Stimulated activated naive CD8-positive, alpha-beta T cell treated with anti-CD3 and anti-CD28 coated beads, Interleukin-15, Interleukin-2, amounts not matched to agents 100 U/mL and 50 U/mL, for 24 hours (primary cell): Measurements from ENCODE around the gene SLC4A4.

Experiments used
- ATAC-seq: fragments of 150-1000 bp; cut with Tn5 transposase; one replicate; pipeline ENCODE4 v1.10.0; 2021
- DNase-seq: peaks from one replicate; pipeline ENCODE4 v3.0.0; 2021

Gene SLC4A4

GRCh38 chr4:71415491-71415890 lies 76.7 kb downstream of the SLC4A4 start:
- ATAC-seq = no peak
- DNase-seq = no peak

DNA sequence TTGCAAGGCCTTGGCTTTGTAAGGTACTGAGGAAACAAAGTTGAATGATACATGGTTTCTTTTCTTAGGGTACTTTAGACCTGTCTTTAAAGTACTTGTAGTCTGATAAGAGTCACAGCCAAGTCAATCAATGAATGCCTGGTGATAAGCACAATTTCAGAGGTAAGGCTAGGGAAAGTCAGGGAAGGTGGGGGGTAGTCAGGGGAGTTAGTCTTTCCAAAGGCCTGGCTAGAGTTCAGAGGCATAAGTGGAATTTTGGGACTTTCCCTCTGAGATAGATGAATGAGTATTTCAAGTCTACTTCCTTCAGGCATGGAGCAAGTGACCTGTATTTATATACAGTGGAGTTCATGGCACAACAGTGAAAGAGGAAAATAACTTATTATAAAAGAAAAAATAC lies 78.3 kb downstream of the SLC4A4 start:
- no peak for ATAC-seq
- DNase-seq = no peak

- ATAC-seq (no peak), DNase-seq (no peak)
Observed at GRCh38 chr4:71426381-71427042, 87.7 kb downstream of the SLC4A4 start.

DNA sequence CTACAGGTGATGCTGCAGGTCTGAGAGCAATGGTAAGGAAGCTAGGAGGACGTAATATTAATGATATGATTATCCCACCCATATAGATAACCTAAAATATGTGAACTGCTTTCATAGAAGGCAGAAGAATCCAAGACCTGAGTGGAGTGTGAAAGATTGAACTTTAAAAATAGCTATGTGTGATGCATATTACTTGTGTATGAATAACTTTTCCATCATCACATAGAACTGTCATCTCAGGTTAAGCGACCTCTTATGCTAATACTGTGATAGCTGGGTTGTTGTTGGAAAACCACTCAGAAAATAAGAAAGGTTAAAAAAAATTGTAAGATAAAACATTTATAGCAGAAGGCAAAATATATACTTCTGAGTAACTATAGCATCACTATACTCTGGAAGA lies 90.3 kb downstream of the SLC4A4 start:
- DNase-seq (no peak), ATAC-seq (no peak)

- ATAC-seq (no peak), DNase-seq (no peak)
Observed at GRCh38 chr4:71429962-71430361, 91.1 kb downstream of the SLC4A4 start.

GRCh38 chr4:71430609-71431008 lies 91.8 kb downstream of the SLC4A4 start:
- DNase-seq (no peak), ATAC-seq (no peak)

DNA sequence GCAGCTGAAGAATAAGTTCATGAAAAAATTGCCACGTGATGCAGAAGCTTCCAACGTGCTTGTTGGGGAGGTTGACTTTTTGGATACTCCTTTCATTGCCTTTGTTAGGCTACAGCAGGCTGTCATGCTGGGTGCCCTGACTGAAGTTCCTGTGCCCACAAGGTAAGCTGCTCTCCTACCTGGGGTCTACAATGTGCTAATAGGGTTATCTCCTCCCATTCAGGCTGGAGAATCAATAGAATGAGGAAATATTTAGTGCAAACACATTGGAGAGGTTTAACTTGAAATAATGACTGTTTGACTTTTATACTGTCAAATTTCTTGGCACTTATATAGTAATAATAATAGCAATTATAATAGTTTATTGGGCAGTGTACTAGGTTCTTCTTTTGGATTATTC lies 101.8 kb downstream of the SLC4A4 start:
- no peak for ATAC-seq
- DNase-seq = no peak

- ATAC-seq (no peak), DNase-seq (no peak)
Observed at GRCh38 chr4:71441186-71442169, 102.7 kb downstream of the SLC4A4 start.

- ATAC-seq (no peak), DNase-seq (no peak)
Observed at GRCh38 chr4:71442336-71442735, 103.5 kb downstream of the SLC4A4 start.

DNA sequence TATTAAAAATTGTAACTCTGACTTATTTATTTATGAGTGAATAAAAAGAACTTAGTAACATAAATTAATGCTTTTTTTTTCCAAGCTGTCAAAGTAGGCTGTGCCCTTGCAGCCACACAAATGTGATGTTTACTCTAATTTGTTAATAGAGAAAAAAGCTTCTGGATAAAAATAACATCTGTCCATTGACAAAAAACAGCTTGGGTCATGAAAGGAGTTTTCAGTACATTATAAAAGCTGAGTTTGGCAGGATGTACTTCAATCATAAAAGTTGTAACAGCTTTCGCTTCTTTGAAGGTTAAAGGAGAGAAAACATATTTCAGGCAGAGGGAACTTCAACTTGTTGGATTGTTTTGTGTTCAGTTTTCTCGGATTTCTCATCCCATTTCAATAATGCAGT lies 105.6 kb downstream of the SLC4A4 start:
- DNase-seq (no peak), ATAC-seq (no peak)

DNA sequence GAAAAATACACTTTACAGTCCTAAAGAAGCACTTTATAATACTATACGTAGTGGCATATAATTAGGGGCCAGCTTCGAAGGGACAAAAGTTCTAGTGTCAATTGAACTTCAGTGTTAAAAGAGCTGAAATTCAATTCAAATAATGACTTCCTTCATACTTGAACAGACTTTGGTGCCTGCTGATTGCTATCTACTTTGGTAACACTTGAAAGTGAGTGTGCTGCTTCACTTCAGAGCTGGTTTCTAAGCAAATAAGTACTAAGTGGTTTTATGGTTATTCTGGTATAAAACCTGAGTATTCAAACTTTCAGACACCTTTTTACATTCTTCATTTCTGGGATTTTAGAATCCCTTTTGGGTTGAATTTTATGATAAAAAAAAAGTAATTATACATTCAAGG lies 107.0 kb downstream of the SLC4A4 start:
- no peak for ATAC-seq
- DNase-seq = no peak

DNA sequence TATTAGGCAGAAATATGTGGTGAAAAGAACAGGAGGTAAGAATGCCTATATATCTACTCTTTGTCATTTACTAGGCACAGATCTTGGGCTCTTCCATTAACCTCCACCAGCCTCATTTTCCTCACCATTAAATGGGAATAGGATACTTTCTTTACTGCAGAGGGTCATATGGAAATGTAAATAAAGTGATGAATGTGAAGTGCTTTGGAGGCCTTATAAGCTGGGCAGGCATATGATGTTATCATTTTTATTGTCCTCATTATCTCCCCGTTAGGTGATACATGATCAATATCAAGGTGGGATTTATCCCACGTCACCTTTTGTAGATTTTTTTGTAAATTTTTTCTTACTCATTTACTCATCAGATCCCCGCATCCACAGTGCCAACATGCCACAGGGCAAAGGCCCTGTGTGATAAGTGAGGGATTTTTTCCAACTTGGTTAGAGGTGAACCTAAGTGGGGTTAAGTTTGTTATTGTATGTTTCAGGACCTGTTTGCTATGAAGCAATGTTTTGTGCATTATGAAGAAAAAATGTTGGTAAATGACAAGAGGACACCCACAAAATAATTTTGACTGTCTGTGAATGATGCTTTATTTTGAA lies 107.8 kb downstream of the SLC4A4 start:
- DNase-seq (no peak), ATAC-seq (no peak)

GRCh38 chr4:71449040-71449439 lies 110.2 kb downstream of the SLC4A4 start:
- no peak for ATAC-seq
- no peak for DNase-seq

DNA sequence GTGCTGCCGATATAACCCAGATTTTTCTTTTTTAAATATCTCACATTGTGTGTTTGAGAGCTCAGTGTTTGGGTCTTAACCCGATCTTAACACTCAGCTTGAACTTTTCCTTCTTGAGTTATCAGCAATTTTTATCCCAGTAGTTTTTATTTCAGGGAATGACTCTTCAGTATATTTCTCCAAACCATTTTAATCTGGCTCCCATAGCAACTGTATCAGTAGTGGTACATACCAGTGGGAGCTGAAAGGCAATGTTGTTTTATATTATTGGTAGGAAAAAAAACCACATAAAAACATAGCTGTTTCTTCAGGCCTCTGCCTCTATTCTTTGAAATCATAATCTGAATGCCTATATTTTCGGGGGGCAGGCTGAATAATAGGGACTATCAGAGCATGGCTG lies 111.1 kb downstream of the SLC4A4 start:
- no peak for ATAC-seq
- DNase-seq = no peak

DNA sequence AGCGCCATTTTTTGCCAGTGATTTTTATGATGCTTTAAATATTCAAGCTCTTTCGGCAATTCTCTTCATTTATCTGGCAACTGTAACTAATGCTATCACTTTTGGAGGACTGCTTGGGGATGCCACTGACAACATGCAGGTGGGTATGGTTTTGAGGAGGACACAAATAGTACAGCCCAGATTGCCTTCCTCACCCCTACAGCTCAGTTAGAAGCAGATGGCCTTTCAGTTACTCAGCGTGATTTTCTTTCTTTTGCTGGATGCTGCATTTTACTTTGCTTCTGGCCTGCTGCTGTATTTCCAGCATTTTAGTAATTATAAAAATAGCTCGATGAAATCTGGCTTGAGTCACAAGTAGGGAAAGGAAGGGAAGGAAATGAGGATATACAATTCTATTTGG lies 114.7 kb downstream of the SLC4A4 start:
- ATAC-seq = no peak
- DNase-seq = no peak

DNA sequence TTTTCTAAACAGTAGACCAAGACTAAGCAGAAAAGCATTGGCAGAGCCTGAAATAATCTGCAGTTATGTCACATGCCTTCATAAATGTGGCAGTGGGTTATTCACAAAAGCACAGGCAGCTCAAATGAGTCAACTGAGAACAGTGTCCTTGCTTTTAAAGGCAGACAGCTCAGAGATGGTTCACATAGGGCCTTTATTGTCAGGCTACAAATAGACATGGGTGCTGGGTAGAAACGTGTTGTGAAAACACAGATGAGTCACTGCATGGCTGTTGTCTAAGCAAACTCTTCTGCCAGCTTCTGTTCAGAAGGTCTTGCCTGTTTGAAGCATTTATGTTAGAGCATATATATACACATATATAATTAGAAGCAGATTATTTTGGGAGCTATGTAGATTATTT lies 118.0 kb downstream of the SLC4A4 start:
- ATAC-seq (no peak), DNase-seq (no peak)

DNA sequence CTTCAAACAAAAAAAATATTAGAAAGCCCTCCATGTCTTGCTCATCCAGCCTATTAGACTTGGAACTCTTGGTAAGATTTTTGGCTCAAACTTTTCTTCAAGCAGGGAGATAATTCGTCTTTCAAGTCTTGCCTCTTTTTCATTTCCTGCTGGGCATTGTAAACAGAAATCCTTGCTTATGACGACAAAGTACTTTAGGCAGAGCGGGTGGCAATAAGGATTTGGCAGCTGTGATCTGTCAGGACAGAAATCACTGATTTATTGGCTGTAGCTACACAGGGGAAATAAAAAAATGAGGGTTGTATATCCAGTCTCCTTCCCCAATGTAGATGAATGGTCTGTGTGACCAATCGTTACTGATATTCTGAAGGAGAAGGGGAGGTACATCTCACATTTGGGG lies 121.6 kb downstream of the SLC4A4 start:
- ATAC-seq (no peak), DNase-seq (no peak)

DNA sequence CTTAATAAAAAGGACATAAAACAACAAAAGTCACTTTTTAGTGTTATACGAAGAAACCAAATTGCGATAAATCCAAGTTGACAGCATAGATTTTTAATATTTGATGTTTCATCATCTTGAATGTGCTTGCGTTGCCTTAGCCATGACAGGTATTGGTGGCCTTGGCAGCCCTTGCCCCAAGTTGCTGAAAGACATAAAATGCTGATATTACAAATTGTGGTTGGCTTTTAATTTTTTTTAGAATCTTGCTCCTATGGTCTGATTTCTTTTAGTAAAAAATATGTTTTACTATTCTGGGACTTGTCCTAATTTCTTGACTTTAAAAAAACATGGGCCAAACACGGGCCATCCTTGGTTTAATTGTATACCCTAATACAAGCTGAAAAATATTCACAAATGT lies 122.6 kb downstream of the SLC4A4 start:
- DNase-seq (no peak), ATAC-seq (no peak)

- no peak for DNase-seq
- no peak for ATAC-seq
Observed at GRCh38 chr4:71466775-71467174, 128.0 kb downstream of the SLC4A4 start.

- DNase-seq (no peak), ATAC-seq (no peak)
Observed at GRCh38 chr4:71468116-71468710, 129.4 kb downstream of the SLC4A4 start.

GRCh38 chr4:71469541-71469940 lies 130.7 kb downstream of the SLC4A4 start:
- DNase-seq (no peak), ATAC-seq (no peak)

GRCh38 chr4:71470524-71470923 lies 131.7 kb downstream of the SLC4A4 start:
- no peak for ATAC-seq

DNA sequence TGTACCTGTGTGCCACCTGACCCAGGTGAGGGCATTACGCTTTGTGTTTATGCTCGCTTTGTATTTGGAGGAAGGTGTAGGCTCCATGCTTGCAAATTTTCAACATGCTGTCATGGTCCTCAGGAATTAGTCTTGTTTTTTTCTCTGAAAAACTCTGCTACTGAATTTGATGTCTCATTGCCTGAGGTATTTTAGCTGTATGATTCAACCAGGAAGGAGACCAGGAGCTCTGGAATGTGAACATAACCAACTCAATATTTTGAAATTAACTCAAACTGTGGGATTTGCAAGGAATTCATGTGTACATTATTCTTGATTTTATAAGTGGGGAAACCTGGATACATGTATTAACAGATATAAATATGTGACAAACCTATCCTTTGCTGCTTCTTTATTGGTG lies 134.1 kb downstream of the SLC4A4 start:
- ATAC-seq = no peak

More at GRCh38 chr4:71470524-71470923, 131.7 kb downstream of the SLC4A4 start:
- DNase-seq = no peak

More for the DNA sequence above, 134.1 kb downstream of the SLC4A4 start:
- no peak for DNase-seq
